GM12874 (cell line): ENCODE results near the gene ASIC2.

Source experiments
- TF ChIP-seq, protein P1 (sequence below): IDR thresholded peaks from 2 replicates; pipeline ENCODE4 v1.5.1; 2011; ENCODE audit warnings: low read depth, mild to moderate bottlenecking, control low read depth, low read length, moderate library complexity; ENCODE audit not compliant: insufficient read depth

ASIC2 gene

DNA sequence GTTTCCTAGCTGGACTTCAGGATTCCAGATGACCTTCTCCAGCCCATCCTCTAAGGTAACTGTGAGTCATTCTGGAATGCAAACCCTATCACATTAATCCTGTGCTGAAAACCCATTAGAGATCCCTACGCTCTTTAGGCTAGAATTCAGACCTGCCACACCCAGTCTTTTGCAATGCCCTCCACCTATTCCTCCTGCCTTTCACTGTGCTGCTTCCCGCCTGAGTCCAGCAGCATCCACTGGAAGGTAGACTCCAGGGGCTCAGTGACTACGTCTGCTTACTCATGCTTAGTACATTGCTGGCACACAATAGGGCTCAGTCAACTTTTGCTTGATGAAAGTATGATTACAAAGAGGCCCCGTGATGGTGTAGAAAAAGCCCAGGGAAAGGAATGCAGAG is 180.3 kb downstream of the ASIC2 start:
- TF ChIP-seq, protein P1, sequence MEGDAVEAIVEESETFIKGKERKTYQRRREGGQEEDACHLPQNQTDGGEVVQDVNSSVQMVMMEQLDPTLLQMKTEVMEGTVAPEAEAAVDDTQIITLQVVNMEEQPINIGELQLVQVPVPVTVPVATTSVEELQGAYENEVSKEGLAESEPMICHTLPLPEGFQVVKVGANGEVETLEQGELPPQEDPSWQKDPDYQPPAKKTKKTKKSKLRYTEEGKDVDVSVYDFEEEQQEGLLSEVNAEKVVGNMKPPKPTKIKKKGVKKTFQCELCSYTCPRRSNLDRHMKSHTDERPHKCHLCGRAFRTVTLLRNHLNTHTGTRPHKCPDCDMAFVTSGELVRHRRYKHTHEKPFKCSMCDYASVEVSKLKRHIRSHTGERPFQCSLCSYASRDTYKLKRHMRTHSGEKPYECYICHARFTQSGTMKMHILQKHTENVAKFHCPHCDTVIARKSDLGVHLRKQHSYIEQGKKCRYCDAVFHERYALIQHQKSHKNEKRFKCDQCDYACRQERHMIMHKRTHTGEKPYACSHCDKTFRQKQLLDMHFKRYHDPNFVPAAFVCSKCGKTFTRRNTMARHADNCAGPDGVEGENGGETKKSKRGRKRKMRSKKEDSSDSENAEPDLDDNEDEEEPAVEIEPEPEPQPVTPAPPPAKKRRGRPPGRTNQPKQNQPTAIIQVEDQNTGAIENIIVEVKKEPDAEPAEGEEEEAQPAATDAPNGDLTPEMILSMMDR: no peak

DNA sequence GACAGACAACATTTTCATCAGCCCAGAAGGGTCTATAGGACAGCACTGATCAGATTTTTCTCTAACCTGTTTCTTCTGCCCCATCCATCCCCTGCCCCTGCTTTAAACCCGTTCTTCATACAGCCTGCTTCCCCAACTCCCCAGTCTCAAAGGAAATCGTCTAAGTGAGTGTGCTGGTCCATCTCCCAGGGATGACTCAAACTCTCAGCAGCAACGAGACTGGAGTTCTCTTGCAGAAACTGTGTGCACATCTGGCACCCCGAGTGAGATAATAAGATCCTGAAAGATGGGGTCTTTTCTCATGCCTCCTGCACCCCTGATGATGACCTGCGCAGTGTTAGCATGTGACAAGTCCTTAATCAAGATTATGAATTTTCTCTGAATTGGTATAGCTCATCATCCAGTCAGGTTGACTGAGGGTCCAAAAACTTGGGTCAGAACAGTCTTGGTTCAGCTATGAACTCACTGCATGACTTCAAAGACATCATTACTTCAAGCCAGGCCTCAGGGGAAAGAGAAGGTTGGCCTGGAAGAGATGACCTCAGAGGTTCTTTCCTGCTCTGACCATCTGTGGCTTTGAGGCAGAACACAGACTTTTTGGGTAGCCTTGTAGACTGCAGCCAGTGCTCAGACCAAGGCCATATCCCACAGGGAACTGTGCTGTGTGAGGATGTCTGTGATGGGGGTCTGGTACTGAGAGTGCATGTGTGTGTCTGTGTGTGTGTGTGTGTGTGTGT is 183.6 kb downstream of the ASIC2 start:
- TF ChIP-seq, protein P1: no peak

DNA sequence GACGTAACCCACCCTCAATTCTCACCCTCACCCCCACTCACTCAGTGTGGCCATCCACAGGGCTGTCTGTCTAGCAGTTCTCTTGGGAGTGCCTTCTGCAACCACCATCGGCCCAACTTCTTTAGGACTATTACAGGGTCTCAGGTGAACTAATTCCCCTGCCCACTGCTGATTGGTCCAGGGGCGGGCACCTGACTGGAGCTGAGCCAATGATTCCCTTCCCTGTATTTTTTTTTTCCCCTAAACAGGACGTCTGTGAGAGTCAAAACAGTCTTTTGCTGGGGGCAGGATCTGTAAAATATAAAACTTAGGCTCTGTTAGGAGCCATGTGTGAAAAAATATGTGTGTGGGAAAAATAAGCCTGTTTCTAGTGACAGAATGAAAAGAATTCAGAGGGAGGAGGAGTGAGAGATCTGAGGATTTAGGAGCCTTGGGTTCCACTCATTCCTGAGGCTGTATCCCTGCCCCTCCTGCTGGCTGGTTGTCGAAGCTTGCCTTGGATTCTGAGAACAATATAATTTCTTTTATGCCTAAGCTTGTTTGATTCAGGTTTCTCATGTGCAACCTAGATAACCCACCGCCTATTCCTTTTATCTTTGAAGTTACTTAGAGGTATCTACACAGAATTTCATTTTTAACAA is 186.4 kb downstream of the ASIC2 start:
- TF ChIP-seq, protein P1: no peak

DNA sequence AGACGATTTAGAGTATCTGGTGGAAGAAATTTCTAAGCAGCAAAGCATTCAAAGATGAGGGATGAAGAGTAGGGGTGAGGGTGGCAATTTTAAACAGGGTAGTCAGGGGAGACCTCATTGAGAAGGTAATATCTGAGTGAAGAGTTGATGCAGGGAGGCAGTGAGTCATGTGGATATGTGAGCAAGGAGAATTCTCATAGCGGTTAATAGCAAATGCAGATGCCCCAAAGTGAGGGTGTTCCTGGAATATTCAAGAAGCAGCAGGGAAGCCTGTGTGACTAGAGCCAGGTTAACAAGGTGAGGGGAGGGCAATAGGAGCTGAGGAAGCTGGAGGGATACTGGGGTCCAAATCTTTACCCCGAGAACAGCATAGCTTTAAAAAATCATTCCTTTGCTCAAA is 187.2 kb downstream of the ASIC2 start:
- TF ChIP-seq, protein P1: no peak

DNA sequence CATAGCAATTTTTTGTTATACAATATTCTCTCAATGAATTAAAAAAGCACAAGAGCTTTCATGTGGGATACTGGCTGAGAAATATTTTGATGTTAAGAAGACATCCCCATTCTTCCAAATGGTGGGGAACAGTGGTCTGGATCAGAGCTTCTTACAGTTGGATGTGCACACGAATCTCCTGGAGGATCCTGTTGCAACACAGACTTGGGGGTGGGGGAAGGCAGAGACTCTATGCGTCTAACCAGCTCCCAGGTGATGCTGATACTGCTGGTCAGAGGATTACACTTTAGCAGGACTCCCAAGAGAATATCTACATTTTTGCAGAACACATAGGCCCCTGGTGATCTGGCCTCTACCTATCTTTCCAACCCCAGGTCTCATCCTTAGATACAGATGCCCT is 193.2 kb downstream of the ASIC2 start:
- TF ChIP-seq, protein P1: no peak

DNA sequence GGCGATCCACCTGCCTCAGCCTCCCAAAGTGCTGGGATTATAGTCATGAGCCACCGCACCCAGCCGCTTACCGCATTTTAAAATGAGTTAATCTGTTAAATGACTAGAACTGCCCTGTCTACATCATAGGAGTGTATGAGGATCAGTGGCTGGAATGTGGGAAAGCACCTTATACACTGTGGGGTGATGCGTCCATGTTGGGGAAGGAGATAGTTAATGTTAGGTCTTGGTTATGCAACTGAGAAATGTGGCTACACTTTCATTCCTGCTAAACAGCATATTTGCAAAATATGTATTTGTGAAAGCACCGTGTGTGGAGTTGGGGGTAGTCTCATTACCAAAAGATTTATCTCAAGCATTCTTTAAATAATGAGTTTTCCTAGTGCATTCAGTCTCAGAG is 193.8 kb downstream of the ASIC2 start:
- TF ChIP-seq, protein P1: no peak

DNA sequence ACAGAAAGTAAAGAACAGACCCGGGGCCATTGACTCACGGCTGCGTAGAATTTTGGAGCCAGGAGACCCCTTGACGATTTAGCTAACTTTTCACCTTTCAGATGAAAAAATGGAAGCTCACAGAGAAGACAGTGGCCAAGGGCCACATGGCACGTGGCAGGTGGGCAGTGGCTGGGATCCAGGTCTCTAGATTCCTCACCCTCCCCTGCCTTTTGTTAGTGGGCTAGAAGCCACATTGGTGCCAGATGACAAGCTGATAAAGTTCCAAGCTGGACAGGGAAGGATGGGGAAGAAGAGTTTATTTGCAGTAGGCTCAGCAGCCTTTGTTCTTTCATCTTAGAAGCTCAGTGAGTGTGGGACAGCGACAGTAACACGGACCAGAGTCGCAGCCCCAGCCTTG is 195.7 kb downstream of the ASIC2 start:
- TF ChIP-seq, protein P1: no peak
